Body of pancreas (tissue), 4 donors: ENCODE results near the gene KRT80. TPM values are rescaled to one million over a fixed set of nuclear protein-coding genes. Genes with fewer than 3 reads are reported as not detected.
A peak's percentile ranks its signal among the peaks of the same experiment; 100 is the strongest.

Source experiments
- ATAC-seq: fragments of 150-250 bp; one replicate; pipeline ENCODE4 v1.9.1; 2016
- DNase-seq, 4 donors: peaks; one replicate each; pipeline ENCODE4 v3.0.0-alpha.2; 2019
- H3K27ac ChIP-seq, 4 donors: fragments of 200-600 bp; sonication (generic); 1 replicate in 3 of 4; 2 replicates in 1 of 4; pipeline versions ENCODE4 v1.5.1 to v1.6.1; 2016 to 2019; ENCODE audit warnings: mild to moderate bottlenecking in 1 of 4, mixed read lengths in 1 of 4, moderate library complexity in 1 of 4
- H3K27me3 ChIP-seq, 2 donors: fragments of 200-600 bp; sonication (generic); one replicate each; pipeline ENCODE4 v1.6.0; 2016; ENCODE audit warnings: mild to moderate bottlenecking in 1 of 2
- H3K36me3 ChIP-seq, 2 donors: fragments of 200-600 bp; sonication (generic); replicated peaks in 1 of 2; 2 replicates each; pipeline ENCODE4 v1.5.1; 2016; ENCODE audit warnings: low read depth in 2 of 2; ENCODE audit not compliant: insufficient read depth in 1 of 2
- H3K4me1 ChIP-seq: fragments of 200-600 bp; sonication (generic); one replicate; pipeline ENCODE4 v1.6.0; 2016
- H3K4me3 ChIP-seq, 2 donors: fragments of 200-600 bp; sonication (generic); 1 replicate in 1 of 2; 2 replicates in 1 of 2; pipeline ENCODE4 v1.5.1; 2016 to 2019
- H3K9me3 ChIP-seq, 3 donors: fragments of 200-600 bp; sonication (generic); 1 replicate in 2 of 3; 2 replicates in 1 of 3; pipeline ENCODE4 v1.5.1; 2016
- CTCF ChIP-seq, 7 experiments: fragments of 450-650 bp in 4 of 7; fragments of 200-600 bp in 3 of 7; sonication (generic) in 3 of 7; IDR thresholded peaks; one replicate each; pipeline ENCODE4 v1.5.1; 2016 to 2019; ENCODE audit warnings: antibody characterized with exemption in 7 of 7
- POLR2A ChIP-seq, 3 donors: fragments of 450-650 bp; IDR thresholded peaks; one replicate each; pipeline ENCODE4 v1.6.1; 2016; ENCODE audit warnings: antibody characterized with exemption in 3 of 3, mild to moderate bottlenecking in 2 of 3
- WGBS, 2 donors: methylation state at CpG; one replicate each; pipeline ENCODE4 v1.1.5; 2017; 5-methylcytosine and 5-hydroxymethylcytosine counted together
- intact Hi-C: fragments of 100-400 bp; cut with DNase I; formaldehyde crosslinking; loops from one replicate; pipeline ENCODE4 v1.15.1; 2023
- total RNA-seq, 2 donors: library from RNA; depleted of rRNA; stranded (reverse); fragments of >200 nt; gene quantifications; one replicate each; pipeline ENCODE4 v1.1.0, GENCODE V29; 2016

The KRT80 gene
- total RNA-seq, 2 donors from 2014 or later = 10.2 to 11.9 TPM

GRCh38 chr12:52152905-52153317, 38.9 kb downstream of the KRT80 start:
- WGBS, 2 donors = 65 to 71% methylated on average over 5 of the region's 5 CpGs
- H3K4me3 ChIP-seq = no peak overlapping the region
- H3K36me3 ChIP-seq = no peaks in the 10 kb centered on the region
- H3K4me1 ChIP-seq = peaks cover 25% of the 10 kb centered on the region
- no peaks in the 10 kb centered on the region for H3K9me3 ChIP-seq
- ATAC-seq (no peak), DNase-seq (no peak)
- TF ChIP-seq CTCF (IDR thresholded peaks at IDR 0.05) (no peak), POLR2A (IDR thresholded peaks at IDR 0.05) (no peak)
- no peak overlapping the region for H3K27ac ChIP-seq
- H3K27me3 ChIP-seq = no peaks in the 10 kb centered on the region
- intact Hi-C loops = loop anchor here (5.0 to 10.0 kb wide), 2 partner anchors 362 to 724 kb away; no protein-coding TSS in a partner anchor

- 6 to 10% methylated on average over 17 to 63 of the region's 63 CpGs for WGBS, 2 donors
- no peak overlapping the region for H3K4me3 ChIP-seq
- H3K4me1 ChIP-seq = peaks cover 33% of the 10 kb centered on the region
- no peaks in the 10 kb centered on the region for H3K36me3 ChIP-seq
- peak overlapping the region in 1 of 4 donors; percentile 61 for H3K27ac ChIP-seq
- no peaks in the 10 kb centered on the region for H3K27me3 ChIP-seq
- no peaks in the 10 kb centered on the region for H3K9me3 ChIP-seq
- intact Hi-C loops = loop anchor here (5.0 to 10.0 kb wide), 2 partner anchors 363 to 725 kb away; no protein-coding TSS in a partner anchor
- ATAC-seq (peak; percentile 62), DNase-seq (peak; percentile 70 to 82 (median 79))
- TF ChIP-seq POLR2A (IDR thresholded peaks at IDR 0.05) = peak in 2 of 3 donors; percentile 11 to 24
- peak; percentile 80 to 96 (median 91) for TF ChIP-seq CTCF (IDR thresholded peaks at IDR 0.05)
Measured at GRCh38 chr12:52151837-52152783, 39.7 kb downstream of the KRT80 start.

GRCh38 chr12:52151153-52151836, 40.5 kb downstream of the KRT80 start:
- no peak overlapping the region for H3K27ac ChIP-seq

GRCh38 chr12:52149651-52150241, 42.1 kb downstream of the KRT80 start:
- Histone ChIP-seq H3K27ac (peak overlapping the region; percentile 57 to 92 (median 85)), H3K4me3 (no peak overlapping the region), H3K36me3 (no peaks in the 10 kb centered on the region), H3K4me1 (peaks cover 40% of the 10 kb centered on the region), H3K9me3 (no peaks in the 10 kb centered on the region), H3K27me3 (no peaks in the 10 kb centered on the region)
- intact Hi-C loops = loop anchor here (5.0 to 10.0 kb wide), 2 partner anchors 365 to 728 kb away; no protein-coding TSS in a partner anchor
- no peak for TF ChIP-seq CTCF (IDR thresholded peaks at IDR 0.05)
- DNase-seq (no peak), ATAC-seq (no peak)
- 72 to 81% methylated on average over 5 of the region's 5 CpGs for WGBS, 2 donors

More at GRCh38 chr12:52151153-52151836, 40.5 kb downstream of the KRT80 start:
- intact Hi-C loops = loop anchor here (5.0 to 10.0 kb wide), 2 partner anchors 364 to 726 kb away; no protein-coding TSS in a partner anchor
- H3K4me1 ChIP-seq = peaks cover 40% of the 10 kb centered on the region
- DNase-seq (no peak), ATAC-seq (no peak)
- H3K4me3 ChIP-seq = no peak overlapping the region
- H3K36me3 ChIP-seq = no peaks in the 10 kb centered on the region
- no peaks in the 10 kb centered on the region for H3K27me3 ChIP-seq
- H3K9me3 ChIP-seq = no peaks in the 10 kb centered on the region
- no peak for TF ChIP-seq CTCF (IDR thresholded peaks at IDR 0.05)
- TF ChIP-seq POLR2A (IDR thresholded peaks at IDR 0.05) = no peak
- 86 to 88% methylated on average over 5 to 10 of the region's 10 CpGs for WGBS, 2 donors
